HCT116 (cell line): ENCODE measurements around the gene AMBP. TPM values are rescaled to one million over a fixed set of nuclear protein-coding genes. Genes with fewer than 3 reads are reported as not detected.

Experiments used
- ATAC-seq: fragments of 200-7000 bp; cut with Tn5 transposase; 2 replicates; pipeline ENCODE4 v1.9.1; 2020; ENCODE audit warnings: mild to moderate bottlenecking, moderate library complexity
- BruUV-seq: library from RNA; stranded (reverse); fragments of 400-500 nt; replicated peaks from 2 replicates; lab custom pipeline; 2021; lab: Mats Ljungman, UMichigan
- CTCF ChIA-PET: fragments of 300-600 bp; sonication (Branson Sonifier 250); formaldehyde crosslinking; loops from one replicate; lab custom pipeline; 2021; ENCODE audit warnings: antibody characterized with exemption; lab: Charles Lee
- POLR2A ChIA-PET: fragments of 300-600, 350-600 bp; sonication (Branson Sonifier 250); formaldehyde crosslinking; loops from one replicate; lab custom pipeline; 2021; ENCODE audit warnings: antibody characterized with exemption; lab: Charles Lee
- RAD21 ChIA-PET, 2 experiments: fragments of 300-600 bp; sonication (Branson Sonifier 250); formaldehyde crosslinking; loops; one replicate each; lab custom pipeline; 2023; ENCODE audit warnings: low total read pairs in 2 of 2; ENCODE audit not compliant: uncharacterized antibody in 2 of 2, unreplicated experiment in 2 of 2, low non-redundant PET in 1 of 2; lab: Charles Lee
- DNase-seq: peaks from one replicate; pipeline ENCODE4 v3.0.0-alpha.2; 2010; ENCODE audit warnings: low read depth, low spot score
- H2AFZ ChIP-seq: fragments of 200-600 bp; shearing (Covaris generic), sonication (generic); 2 replicates; pipeline ENCODE4 v1.6.1; 2017; ENCODE audit warnings: low read depth, mixed run types, mixed read lengths, antibody characterized with exemption, low read length; ENCODE audit not compliant: poor library complexity, severe bottlenecking
- H3K27ac ChIP-seq: 2 replicates; pipeline ENCODE4 v1.5.1; 2012; ENCODE audit warnings: low read depth, low read length
- H3K27me3 ChIP-seq: fragments of 200-600 bp; sonication (generic); 2 replicates; pipeline ENCODE4 v1.6.1; 2016; ENCODE audit warnings: mixed run types, low read length, mixed read lengths; ENCODE audit not compliant: insufficient read depth
- H3K36me3 ChIP-seq, 2 experiments: fragments of 200-500 bp in 1 of 2; fragments of 200-600 bp in 1 of 2; sonication (Bioruptor generic) in 1 of 2; sonication (generic) in 1 of 2; 2 replicates each; pipeline versions ENCODE4 v1.5.1 to v1.6.1; 2014 to 2016; ENCODE audit warnings: low read length in 2 of 2, inconsistent platforms in 1 of 2, mixed read lengths in 1 of 2, mixed run types in 1 of 2; ENCODE audit not compliant: insufficient read depth in 2 of 2, control insufficient read depth in 1 of 2
- H3K4me1 ChIP-seq, 2 experiments: fragments of 200-600 bp in 1 of 2; sonication (generic) in 1 of 2; 2 replicates each; pipeline versions ENCODE4 v1.5.1 to v1.6.1; 2012 to 2017; ENCODE audit warnings: low read length in 2 of 2, inconsistent platforms in 1 of 2, mild to moderate bottlenecking in 1 of 2, mixed read lengths in 1 of 2, mixed run types in 1 of 2, moderate library complexity in 1 of 2; ENCODE audit not compliant: insufficient read depth in 2 of 2, control insufficient read depth in 1 of 2
- H3K4me2 ChIP-seq: fragments of 200-600 bp; sonication (generic); 2 replicates; pipeline ENCODE4 v1.6.1; 2017; ENCODE audit warnings: mixed run types, low read length, mixed read lengths
- H3K4me3 ChIP-seq, 2 experiments: fragments of 200-600 bp in 1 of 2; sonication (generic) in 1 of 2; replicated peaks in 1 of 2; 2 replicates each; pipeline ENCODE4 v1.5.1; 2011 to 2016; ENCODE audit warnings: low read length in 2 of 2, control low read depth in 1 of 2, low read depth in 1 of 2, mild to moderate bottlenecking in 1 of 2, mixed read lengths in 1 of 2, mixed run types in 1 of 2
- H3K79me2 ChIP-seq: fragments of 200-600 bp; sonication (generic); 2 replicates; pipeline ENCODE4 v1.6.1; 2017; ENCODE audit warnings: mild to moderate bottlenecking, mixed run types, low read length, moderate library complexity, mixed read lengths; ENCODE audit not compliant: insufficient read depth
- H3K9ac ChIP-seq: fragments of 200-600 bp; sonication (generic); 2 replicates; pipeline ENCODE4 v1.6.1; 2016; ENCODE audit warnings: low read length, mixed read lengths
- H3K9me2 ChIP-seq: fragments of 200-600 bp; sonication (generic), shearing (Covaris generic); 2 replicates; pipeline ENCODE4 v1.6.1; 2017; ENCODE audit warnings: mixed run types, mild to moderate bottlenecking, moderate library complexity; ENCODE audit not compliant: insufficient read depth
- H3K9me3 ChIP-seq, 2 experiments: fragments of 200-500 bp in 1 of 2; fragments of 200-600 bp in 1 of 2; sonication (Bioruptor generic) in 1 of 2; sonication (generic) in 1 of 2; 2 replicates each; pipeline ENCODE4 v1.6.1; 2014 to 2017; ENCODE audit warnings: low read length in 2 of 2, mixed read lengths in 2 of 2, inconsistent platforms in 1 of 2, low read depth in 1 of 2, mild to moderate bottlenecking in 1 of 2, mixed run types in 1 of 2, moderate library complexity in 1 of 2; ENCODE audit not compliant: control insufficient read depth in 1 of 2, insufficient read depth in 1 of 2
- H4K20me1 ChIP-seq: fragments of 200-600 bp; sonication (generic), shearing (Covaris generic); 2 replicates; pipeline ENCODE4 v1.6.1; 2017; ENCODE audit warnings: mixed run types, mild to moderate bottlenecking, moderate library complexity; ENCODE audit not compliant: insufficient read depth
- CBX3 ChIP-seq: IDR thresholded peaks from 2 replicates; pipeline ENCODE4 v1.6.1; 2012; ENCODE audit warnings: low read depth
- CEBPB ChIP-seq: IDR thresholded peaks from 2 replicates; pipeline ENCODE4 v1.6.1; 2012; ENCODE audit warnings: low read depth
- ELF1 ChIP-seq: IDR thresholded peaks from 2 replicates; pipeline ENCODE4 v1.6.1; 2012; ENCODE audit warnings: low read depth, borderline replicate concordance
- EZH2 ChIP-seq: fragments of 200-600 bp; sonication (generic); IDR thresholded peaks from 2 replicates; pipeline ENCODE4 v1.6.1; 2017; ENCODE audit warnings: antibody characterized with exemption, mixed run types
- EZH2phosphoT487 ChIP-seq: fragments of 200-600 bp; IDR thresholded peaks from 2 replicates; pipeline ENCODE4 v1.6.1; 2018; ENCODE audit warnings: antibody characterized with exemption, borderline replicate concordance
- JUND ChIP-seq: IDR thresholded peaks from 2 replicates; pipeline ENCODE4 v1.6.1; 2012
- POLR2A ChIP-seq: IDR thresholded peaks from 2 replicates; pipeline ENCODE4 v1.7.0; 2011; ENCODE audit warnings: borderline replicate concordance; ENCODE audit not compliant: insufficient read depth, insufficient read length; ENCODE audit errors: extremely low read depth
- POLR2AphosphoS5 ChIP-seq: IDR thresholded peaks from 2 replicates; pipeline ENCODE4 v1.6.1; 2011; ENCODE audit warnings: mild to moderate bottlenecking, low read depth, low read length, moderate library complexity
- RAD21 ChIP-seq: IDR thresholded peaks from 2 replicates; pipeline ENCODE4 v1.6.1; 2012; ENCODE audit warnings: low read depth, mild to moderate bottlenecking
- SIN3A ChIP-seq: IDR thresholded peaks from 2 replicates; pipeline ENCODE4 v1.6.1; 2012; ENCODE audit warnings: low read depth
- TCF7L2 ChIP-seq: IDR thresholded peaks from 2 replicates; pipeline ENCODE4 v1.7.0; 2011; ENCODE audit warnings: borderline replicate concordance, inconsistent platforms; ENCODE audit not compliant: insufficient read depth, insufficient read length; ENCODE audit errors: extremely low read depth
- YY1 ChIP-seq: IDR thresholded peaks from 2 replicates; pipeline ENCODE4 v1.6.1; 2011; ENCODE audit warnings: low read length, low read depth, moderate library complexity, mild to moderate bottlenecking; ENCODE audit not compliant: insufficient replicate concordance; ENCODE audit errors: extremely low read depth
- ZNF274 ChIP-seq: fragments of 200-500 bp; sonication (Bioruptor generic); IDR thresholded peaks from 2 replicates; pipeline ENCODE4 v1.6.1; 2014; ENCODE audit warnings: mild to moderate bottlenecking, low read depth, low read length, inconsistent platforms
- intact Hi-C: fragments of 100-400 bp; cut with micrococcal nuclease; formaldehyde crosslinking; loops from 2 replicates; pipeline ENCODE4 v1.10.0; 2022
- total RNA-seq: library from RNA; stranded (reverse); gene quantifications from one replicate; pipeline ENCODE4 v1.2.1, GENCODE V29; 2021; ENCODE audit not compliant: unreplicated experiment
- TF ChIP-seq, protein P1 (sequence below): IDR thresholded peaks from 2 replicates; pipeline ENCODE4 v1.6.1; 2012
- TF ChIP-seq, protein P2 (sequence below), 3 experiments: fragments of 200-600 bp in 1 of 3; sonication (generic) in 1 of 3; IDR thresholded peaks in 2 of 3; conservative IDR thresholded peaks in 1 of 3; 2 replicates each; pipeline ENCODE4 v1.5.1; 2012 to 2017; ENCODE audit warnings: low read depth in 2 of 3, low read length in 2 of 3, antibody characterized with exemption in 1 of 3, borderline replicate concordance in 1 of 3, control low read depth in 1 of 3, mild to moderate bottlenecking in 1 of 3, mixed read lengths in 1 of 3, mixed run types in 1 of 3, moderate library complexity in 1 of 3; ENCODE audit not compliant: insufficient read depth in 1 of 3
- TF ChIP-seq, protein P3 (sequence below): IDR thresholded peaks from 2 replicates; pipeline ENCODE4 v1.6.1; 2012
- TF ChIP-seq, protein P4 (sequence below): IDR thresholded peaks from 2 replicates; pipeline ENCODE4 v1.6.1; 2012; ENCODE audit warnings: low read depth
- TF ChIP-seq, protein P5 (sequence below): IDR thresholded peaks from 2 replicates; pipeline ENCODE4 v1.6.1; 2011; ENCODE audit warnings: mild to moderate bottlenecking, low read length, moderate library complexity; ENCODE audit not compliant: insufficient replicate concordance; ENCODE audit errors: extremely low read depth

Gene AMBP
- total RNA-seq, 1 experiment from 2014 or later = 1.9 TPM

DNA sequence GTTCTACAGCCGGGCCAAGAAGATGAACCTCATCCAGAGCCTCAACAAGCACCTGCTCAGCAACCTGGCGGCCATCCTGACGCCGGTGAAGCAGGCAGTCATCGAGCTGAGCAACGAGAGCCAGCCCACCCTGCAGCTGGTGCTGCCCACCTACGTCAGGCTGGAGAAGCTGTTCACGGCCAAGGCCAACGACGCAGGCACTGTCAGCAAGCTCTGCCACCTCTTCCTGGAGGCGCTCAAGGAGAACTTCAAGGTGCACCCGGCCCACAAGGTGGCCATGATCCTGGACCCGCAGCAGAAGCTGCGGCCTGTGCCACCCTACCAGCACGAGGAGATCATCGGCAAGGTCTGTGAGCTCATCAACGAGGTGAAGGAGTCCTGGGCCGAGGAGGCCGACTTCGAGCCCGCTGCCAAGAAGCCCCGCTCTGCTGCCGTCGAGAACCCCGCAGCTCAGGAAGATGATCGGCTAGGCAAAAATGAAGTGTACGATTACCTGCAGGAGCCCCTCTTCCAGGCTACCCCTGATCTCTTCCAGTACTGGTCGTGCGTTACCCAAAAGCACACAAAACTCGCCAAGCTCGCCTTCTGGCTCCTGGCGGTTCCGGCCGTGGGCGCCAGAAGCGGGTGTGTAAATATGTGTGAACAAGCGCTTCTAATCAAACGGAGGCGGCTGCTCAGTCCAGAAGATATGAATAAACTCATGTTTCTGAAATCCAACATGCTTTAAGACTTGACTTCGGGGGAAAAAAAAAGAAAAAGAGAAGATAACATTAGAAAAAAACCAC is 28.5 kb downstream of the AMBP start:
- POLR2A ChIA-PET = no interaction called here
- no peaks in the 10 kb centered on the region for H3K9me2 ChIP-seq
- no peaks in the 10 kb centered on the region for H3K79me2 ChIP-seq
- no peaks in the 10 kb centered on the region for H3K36me3 ChIP-seq
- TF ChIP-seq TCF7L2 (no peak), ELF1 (no peak), ZNF274 (no peak), CBX3 (no peak), JUND (no peak), POLR2AphosphoS5 (no peak), EZH2 (no peak), EZH2phosphoT487 (no peak), POLR2A (no peak), RAD21 (no peak), CEBPB (no peak), YY1 (no peak), SIN3A (no peak)
- TF ChIP-seq, protein P1, sequence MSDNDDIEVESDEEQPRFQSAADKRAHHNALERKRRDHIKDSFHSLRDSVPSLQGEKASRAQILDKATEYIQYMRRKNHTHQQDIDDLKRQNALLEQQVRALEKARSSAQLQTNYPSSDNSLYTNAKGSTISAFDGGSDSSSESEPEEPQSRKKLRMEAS = no peak
- TF ChIP-seq, protein P2, sequence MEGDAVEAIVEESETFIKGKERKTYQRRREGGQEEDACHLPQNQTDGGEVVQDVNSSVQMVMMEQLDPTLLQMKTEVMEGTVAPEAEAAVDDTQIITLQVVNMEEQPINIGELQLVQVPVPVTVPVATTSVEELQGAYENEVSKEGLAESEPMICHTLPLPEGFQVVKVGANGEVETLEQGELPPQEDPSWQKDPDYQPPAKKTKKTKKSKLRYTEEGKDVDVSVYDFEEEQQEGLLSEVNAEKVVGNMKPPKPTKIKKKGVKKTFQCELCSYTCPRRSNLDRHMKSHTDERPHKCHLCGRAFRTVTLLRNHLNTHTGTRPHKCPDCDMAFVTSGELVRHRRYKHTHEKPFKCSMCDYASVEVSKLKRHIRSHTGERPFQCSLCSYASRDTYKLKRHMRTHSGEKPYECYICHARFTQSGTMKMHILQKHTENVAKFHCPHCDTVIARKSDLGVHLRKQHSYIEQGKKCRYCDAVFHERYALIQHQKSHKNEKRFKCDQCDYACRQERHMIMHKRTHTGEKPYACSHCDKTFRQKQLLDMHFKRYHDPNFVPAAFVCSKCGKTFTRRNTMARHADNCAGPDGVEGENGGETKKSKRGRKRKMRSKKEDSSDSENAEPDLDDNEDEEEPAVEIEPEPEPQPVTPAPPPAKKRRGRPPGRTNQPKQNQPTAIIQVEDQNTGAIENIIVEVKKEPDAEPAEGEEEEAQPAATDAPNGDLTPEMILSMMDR (IDR thresholded peaks at IDR 0.05 in 2 of 3, conservative IDR thresholded peaks at IDR 0.05 in 1 of 3; ENCODE audit: borderline replicate concordance in 1 of 3, insufficient read depth in 1 of 3, low read depth in 2 of 3, low read length in 2 of 3) = no peak
- TF ChIP-seq, protein P3, sequence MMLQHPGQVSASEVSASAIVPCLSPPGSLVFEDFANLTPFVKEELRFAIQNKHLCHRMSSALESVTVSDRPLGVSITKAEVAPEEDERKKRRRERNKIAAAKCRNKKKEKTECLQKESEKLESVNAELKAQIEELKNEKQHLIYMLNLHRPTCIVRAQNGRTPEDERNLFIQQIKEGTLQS = no peak
- TF ChIP-seq, protein P4, sequence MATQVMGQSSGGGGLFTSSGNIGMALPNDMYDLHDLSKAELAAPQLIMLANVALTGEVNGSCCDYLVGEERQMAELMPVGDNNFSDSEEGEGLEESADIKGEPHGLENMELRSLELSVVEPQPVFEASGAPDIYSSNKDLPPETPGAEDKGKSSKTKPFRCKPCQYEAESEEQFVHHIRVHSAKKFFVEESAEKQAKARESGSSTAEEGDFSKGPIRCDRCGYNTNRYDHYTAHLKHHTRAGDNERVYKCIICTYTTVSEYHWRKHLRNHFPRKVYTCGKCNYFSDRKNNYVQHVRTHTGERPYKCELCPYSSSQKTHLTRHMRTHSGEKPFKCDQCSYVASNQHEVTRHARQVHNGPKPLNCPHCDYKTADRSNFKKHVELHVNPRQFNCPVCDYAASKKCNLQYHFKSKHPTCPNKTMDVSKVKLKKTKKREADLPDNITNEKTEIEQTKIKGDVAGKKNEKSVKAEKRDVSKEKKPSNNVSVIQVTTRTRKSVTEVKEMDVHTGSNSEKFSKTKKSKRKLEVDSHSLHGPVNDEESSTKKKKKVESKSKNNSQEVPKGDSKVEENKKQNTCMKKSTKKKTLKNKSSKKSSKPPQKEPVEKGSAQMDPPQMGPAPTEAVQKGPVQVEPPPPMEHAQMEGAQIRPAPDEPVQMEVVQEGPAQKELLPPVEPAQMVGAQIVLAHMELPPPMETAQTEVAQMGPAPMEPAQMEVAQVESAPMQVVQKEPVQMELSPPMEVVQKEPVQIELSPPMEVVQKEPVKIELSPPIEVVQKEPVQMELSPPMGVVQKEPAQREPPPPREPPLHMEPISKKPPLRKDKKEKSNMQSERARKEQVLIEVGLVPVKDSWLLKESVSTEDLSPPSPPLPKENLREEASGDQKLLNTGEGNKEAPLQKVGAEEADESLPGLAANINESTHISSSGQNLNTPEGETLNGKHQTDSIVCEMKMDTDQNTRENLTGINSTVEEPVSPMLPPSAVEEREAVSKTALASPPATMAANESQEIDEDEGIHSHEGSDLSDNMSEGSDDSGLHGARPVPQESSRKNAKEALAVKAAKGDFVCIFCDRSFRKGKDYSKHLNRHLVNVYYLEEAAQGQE = no peak
- TF ChIP-seq, protein P5, sequence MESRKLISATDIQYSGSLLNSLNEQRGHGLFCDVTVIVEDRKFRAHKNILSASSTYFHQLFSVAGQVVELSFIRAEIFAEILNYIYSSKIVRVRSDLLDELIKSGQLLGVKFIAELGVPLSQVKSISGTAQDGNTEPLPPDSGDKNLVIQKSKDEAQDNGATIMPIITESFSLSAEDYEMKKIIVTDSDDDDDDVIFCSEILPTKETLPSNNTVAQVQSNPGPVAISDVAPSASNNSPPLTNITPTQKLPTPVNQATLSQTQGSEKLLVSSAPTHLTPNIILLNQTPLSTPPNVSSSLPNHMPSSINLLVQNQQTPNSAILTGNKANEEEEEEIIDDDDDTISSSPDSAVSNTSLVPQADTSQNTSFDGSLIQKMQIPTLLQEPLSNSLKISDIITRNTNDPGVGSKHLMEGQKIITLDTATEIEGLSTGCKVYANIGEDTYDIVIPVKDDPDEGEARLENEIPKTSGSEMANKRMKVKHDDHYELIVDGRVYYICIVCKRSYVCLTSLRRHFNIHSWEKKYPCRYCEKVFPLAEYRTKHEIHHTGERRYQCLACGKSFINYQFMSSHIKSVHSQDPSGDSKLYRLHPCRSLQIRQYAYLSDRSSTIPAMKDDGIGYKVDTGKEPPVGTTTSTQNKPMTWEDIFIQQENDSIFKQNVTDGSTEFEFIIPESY = no peak
- H4K20me1 ChIP-seq = no peaks in the 10 kb centered on the region
- no peak for ATAC-seq
- no peak overlapping the region for H3K9ac ChIP-seq
- DNase-seq = no peak
- H3K27ac ChIP-seq = no peak overlapping the region
- intact Hi-C loops = no loop called here
- no peak overlapping the region for H3K4me2 ChIP-seq
- no peak overlapping the region for H2AFZ ChIP-seq
- CTCF ChIA-PET = no interaction called here
- BruUV-seq = no TSS peak
- no peaks in the 10 kb centered on the region for H3K27me3 ChIP-seq
- no peak overlapping the region for H3K4me3 ChIP-seq
- H3K4me1 ChIP-seq = no peaks in the 10 kb centered on the region
- no peaks in the 10 kb centered on the region for H3K9me3 ChIP-seq
- RAD21 ChIA-PET = no interaction called here
